HG03432 (cell line): ENCODE data around the gene ANKRD44.
"Not testable (repeated sequence)": the region's sequence is repeated elsewhere in the genome, so short reads cannot be mapped to it uniquely, and the experiment has no call there.

ENCODE experiments used
- ATAC-seq: cut with Tn5 transposase; IDR thresholded peaks from one replicate; pipeline ENCODE4 v1.9.1; 2021; ENCODE audit warnings: mild to moderate bottlenecking, moderate library complexity; ENCODE audit not compliant: unreplicated experiment

Gene ANKRD44

DNA sequence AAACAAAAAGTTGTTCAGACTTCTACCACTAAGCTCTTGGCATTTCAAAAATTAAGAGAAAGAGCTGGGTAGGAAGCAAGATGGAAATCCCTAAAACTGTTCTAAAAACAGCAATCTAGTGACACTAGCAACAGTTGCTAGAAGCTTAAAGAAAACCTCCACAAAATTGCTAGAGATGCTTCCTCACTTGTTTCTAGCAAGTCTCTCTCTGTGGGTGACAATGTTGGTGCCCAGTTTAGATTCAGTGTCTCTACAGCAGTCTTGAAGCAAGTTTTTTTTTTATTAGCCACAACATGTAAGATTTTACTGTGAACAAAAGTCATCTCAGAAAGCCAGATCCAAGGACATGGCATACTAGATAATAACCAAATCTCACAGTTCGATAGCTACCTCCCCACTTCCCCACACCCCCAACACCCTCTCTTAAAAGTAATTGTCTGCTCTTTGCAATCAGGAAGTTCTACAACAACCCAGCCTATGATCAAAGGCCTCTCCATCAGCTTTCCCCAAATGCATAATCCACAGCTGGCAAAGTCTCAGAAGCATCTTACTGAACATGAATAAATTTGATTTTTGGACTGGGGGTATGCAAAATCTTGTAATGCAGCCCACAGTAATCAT lies 70.0 kb downstream of the ANKRD44 start:
- ATAC-seq: no peak

- ATAC-seq: not testable (repeated sequence)
These were observed 70.6 kb downstream of the ANKRD44 start for GRCh38 chr2:197240018-197240417.

- peak; percentile 69 for ATAC-seq
These were observed 71.1 kb downstream of the ANKRD44 start for GRCh38 chr2:197239434-197239833.

DNA sequence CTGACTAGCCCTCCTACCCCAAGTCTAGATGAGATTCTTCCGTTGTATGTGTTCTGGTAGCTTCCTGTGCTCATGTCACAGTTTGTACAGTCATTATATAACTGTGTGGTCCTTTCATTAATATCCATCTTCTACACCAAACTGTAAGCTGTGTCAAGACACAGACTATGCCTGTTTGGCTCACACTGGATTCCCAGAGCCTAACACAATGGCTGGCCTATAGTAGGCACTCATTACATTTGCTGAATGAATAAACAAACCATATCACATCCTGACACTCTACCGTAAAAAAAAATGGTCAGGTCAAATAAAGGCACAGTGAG lies 72.6 kb downstream of the ANKRD44 start:
- peak; percentile 32 for ATAC-seq

DNA sequence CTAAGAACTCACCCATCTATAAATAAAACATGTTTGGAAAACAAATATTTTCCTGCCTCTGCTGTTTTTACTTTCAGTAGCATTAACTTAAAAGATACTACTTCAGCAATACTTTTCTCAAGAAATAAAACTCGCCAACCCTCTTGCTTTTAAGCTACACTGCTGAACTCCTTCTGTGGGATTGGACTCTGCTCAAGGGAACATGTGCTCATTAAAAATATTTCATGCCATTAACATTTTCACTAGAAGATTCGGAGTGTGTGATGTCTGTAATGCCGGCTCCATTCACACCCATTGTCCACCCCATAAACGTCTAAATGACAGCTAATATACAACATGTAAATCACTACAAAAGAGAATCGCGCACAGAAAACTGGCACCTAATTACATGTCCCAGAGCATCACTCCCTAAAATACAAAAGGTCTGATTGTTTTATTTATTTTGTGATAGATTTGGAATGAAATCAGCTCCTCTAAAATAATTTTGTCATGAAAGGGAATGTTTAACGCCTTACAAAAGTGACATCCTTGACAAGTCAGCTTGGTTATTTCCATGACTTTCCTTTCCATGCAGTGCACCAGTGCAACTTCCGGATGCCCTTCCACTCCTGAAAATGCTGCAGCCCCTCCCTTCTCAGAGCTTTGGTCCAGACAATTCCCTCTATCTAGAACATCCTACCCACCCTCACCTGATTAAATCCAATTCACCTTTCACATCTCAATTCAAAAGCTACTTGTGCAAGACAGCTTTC lies 73.1 kb downstream of the ANKRD44 start:
- no peak for ATAC-seq

DNA sequence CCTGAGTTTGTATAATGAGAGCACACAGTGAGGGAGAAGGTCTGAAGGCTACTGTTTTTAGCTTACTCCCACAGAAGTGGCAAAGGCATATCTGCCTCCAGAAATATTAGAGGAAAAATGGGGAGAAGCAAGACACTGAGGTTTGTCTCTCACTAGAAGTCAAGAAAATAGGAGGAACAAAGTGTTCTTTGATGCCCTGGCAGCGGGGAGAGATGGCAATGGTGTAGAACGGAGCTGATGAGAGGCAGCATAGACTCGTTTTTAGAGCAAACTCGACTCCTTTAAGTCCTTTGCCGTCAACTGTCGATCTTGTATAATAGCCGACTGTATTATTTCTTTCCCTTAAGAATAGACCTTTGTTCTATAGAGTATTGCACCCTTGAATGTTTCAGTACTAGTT lies 73.8 kb downstream of the ANKRD44 start:
- ATAC-seq: no peak

DNA sequence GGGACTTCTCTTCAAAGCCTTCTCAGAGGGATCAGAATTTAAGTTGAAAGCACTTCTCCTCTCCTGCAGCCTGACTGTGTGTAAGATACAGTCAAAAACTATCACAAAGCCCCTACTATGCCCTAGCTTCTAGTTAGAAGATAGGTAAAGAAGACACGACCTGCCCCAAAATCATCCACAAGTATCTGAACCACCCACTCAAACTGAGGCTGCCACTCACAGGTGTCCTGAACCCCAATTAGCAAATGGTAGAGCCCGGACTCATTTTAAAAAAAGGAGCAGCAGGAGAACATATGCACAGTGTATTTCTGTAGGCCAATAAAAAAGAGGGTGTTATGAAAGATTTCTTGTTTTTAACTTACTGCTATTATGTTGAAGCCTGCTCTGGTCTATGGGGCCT lies 74.4 kb downstream of the ANKRD44 start:
- no peak for ATAC-seq

DNA sequence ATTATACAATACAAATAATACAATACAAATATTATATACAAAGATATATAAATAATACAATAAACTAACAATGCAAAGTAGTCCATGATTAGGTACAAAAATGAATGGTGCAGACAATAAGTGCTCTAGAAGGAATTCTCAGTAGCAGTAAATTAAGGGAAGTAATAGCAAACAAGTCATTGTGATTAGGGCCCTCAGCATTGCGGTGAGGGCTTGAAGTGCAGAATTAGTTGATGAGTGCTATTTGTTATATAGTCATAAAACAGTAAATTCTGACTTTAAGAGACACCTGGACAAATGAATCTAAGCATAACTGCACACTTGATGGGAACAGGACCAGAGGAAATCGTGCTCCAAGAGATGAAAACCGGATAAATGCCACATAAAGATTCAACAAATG lies 74.9 kb downstream of the ANKRD44 start:
- ATAC-seq: no peak

DNA sequence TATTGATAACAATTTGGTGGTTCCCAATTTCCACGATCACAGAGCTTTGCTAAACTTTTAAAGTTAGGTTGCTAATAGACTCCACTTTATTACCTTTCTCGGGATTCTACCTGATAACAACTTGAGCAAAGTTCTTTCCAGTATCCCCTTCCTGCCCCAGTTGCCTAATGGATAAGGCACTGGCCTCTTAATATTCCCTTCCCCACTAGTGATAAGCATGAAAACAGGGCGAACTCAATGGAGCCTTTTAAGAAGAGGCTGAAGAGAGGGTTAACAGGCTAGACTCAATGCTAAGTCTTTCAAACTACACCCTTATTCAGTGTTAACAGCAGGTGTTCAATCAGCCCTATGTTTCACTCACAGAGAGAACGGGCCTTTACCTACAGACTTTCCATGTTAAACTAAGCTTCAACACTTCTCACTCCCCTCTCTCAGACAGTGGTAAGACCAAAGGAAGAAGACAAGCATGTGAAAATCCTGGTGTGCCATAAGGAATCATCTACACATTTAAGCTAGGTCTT lies 75.8 kb downstream of the ANKRD44 start:
- ATAC-seq: no peak

GRCh38 chr2:197233473-197233872 lies 77.1 kb downstream of the ANKRD44 start:
- no peak for ATAC-seq

DNA sequence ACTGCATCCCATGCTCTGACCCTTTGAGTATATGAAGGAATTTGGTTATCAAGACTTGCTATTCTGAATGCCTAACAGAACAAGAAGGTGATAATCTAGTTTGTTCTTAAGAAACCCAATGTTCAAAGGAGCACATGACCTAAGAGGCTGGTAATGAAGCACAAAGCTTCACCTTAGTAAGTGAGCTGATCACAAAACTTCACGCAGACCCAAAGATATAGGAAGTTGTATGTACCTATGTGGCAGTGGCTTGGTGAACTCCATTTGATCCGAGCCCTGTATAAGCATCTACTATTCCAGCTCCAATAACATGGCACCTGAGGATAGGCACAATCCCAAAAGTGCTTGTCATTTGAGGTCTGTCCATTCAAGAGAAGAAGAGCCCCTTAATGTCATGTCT lies 78.6 kb downstream of the ANKRD44 start:
- ATAC-seq: no peak

DNA sequence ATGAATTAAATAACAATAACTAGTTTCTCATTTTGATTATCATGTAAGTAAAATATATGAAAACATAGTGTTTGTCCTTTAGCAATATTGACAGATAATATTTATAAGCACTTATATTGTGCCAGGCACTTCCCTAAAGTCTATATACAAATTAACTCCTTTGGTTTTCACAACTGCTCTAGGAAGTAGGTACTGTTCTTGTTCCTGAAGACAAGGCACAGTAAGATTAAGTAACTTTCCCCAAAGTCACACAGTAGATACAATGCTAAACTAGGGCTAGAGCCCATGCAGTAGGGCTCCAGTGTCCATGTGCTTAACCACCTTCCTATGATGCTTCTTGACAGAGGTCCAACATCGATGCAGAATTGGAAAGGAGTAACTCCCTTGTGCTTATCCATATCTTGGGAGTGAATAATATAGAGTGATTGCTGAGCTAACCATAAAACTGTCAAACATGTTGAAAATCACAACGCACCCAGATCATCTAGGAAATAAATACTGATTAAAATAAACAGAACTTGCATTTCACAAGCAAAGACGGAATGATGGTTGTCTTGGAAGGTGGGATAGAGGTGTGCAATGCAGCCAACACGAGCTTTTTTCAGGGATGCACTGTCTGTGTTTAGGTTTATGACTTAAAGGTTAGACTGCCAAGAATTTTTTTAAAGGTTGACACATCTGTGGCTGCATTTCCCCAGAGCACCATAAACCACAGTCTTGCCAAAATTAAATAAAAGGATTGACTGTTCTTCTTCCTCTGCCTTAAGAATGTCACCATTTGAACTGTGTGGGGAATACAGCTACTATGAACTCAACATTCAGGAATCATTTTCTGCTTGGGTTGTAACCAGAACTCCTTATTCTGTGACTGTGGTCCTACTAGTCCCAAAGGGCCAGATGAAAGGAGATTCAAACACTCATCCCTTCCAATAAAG lies 80.8 kb downstream of the ANKRD44 start:
- ATAC-seq: no peak

- no peak for ATAC-seq
These were observed 87.1 kb downstream of the ANKRD44 start for GRCh38 chr2:197223451-197223850.

DNA sequence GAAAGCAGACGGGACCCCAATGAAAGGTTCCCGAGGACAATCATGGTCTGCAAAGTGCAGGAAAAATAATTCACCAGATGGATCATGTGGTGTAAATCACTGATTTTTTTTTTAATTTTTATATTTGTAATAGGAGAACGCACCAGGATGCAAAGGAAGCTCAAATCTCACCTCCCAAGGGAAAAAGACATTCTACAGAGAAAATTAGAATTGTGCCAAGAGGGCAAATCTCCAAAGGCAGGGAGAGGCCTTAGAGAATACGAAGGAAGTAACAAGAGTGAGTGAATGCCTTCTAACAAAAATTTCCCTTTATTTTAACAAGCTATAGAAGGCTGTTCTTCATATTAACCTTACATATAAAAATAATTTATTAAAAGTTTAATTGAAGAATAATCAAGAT lies 90.9 kb downstream of the ANKRD44 start:
- ATAC-seq: no peak

GRCh38 chr2:197217541-197217940 lies 93.0 kb downstream of the ANKRD44 start:
- no peak for ATAC-seq

- ATAC-seq: peak; percentile 70
These were observed 94.1 kb downstream of the ANKRD44 start for GRCh38 chr2:197216361-197216979.

- peak; percentile 45 for ATAC-seq
These were observed 94.7 kb downstream of the ANKRD44 start for GRCh38 chr2:197215748-197216360.

DNA sequence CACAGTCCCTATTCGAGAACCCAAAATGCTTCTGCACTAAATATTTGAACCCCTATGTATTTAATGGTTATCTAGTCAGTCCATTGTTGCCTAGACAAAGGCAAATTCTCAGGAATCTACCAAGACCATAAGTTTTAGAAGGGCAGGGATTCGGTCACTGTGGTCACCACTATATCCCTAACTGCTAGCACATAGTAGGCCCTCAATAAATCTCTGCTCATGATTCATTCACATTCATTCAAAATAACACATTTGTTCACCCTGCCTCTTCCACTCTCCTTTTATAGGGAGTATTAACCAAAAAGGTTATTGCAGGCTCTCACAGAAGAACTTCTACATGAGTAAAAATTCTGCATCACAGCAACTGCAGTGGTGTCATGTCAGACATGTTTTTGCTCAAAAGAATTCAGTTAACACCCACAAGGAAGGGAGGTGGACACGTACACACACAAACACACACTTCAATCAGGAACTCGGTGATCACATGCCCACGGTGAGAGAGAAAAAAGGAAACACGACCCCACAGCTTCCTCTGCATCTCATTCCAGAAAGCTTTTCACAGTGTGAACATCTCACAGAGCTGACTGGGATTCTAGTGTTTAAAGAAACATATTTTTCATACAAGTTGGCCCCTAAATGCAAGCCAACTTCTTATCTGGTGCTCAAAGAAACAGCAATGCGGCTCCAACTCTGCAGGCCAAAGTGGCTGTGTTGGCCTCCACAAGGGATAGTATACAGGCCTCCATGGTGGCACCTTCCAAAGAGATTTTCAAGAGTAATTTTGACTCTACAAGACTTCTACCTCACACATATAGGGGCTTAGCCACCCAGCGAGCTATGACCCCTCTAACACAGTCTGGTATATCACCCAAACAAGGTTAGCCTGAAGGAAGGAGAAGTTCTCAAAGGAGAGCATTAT lies 98.0 kb downstream of the ANKRD44 start:
- no peak for ATAC-seq

DNA sequence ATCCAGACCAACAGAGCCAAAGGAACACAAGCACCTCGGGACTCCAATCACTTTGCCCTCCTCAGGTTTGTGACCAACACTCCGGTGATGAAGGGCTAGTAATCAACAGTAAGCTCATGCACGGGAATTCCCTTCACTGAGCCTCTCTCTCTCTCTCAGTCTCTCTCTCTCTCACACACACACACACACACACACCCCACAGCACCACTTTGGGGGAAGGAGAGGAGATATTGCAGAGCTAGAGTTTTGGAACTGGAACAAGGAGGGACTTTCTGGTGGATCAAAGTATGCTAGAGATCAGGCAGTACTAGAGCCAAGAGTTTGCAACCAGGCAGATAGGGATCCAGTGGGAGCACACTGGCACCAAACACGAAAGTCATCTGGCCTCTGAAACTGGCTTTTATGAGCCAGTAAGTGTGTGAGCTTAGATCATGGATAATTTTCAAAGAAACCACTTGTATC lies 98.7 kb downstream of the ANKRD44 start:
- peak; percentile 20 for ATAC-seq
